B cell (primary cell): ENCODE results near the gene APOL2.

Experiments used
- EZH2 ChIP-seq: IDR thresholded peaks from 2 replicates; pipeline ENCODE4 v1.6.1; 2012; ENCODE audit warnings: borderline replicate concordance, low read depth, mild to moderate bottlenecking, moderate library complexity, low read length; ENCODE audit not compliant: insufficient read depth, poor library complexity, severe bottlenecking
- TF ChIP-seq, protein P1 (sequence below): fragments of 200-600 bp; IDR thresholded peaks from one replicate; pipeline ENCODE4 v1.8.0; 2022; ENCODE audit warnings: antibody characterized with exemption, mild to moderate bottlenecking

DNA sequence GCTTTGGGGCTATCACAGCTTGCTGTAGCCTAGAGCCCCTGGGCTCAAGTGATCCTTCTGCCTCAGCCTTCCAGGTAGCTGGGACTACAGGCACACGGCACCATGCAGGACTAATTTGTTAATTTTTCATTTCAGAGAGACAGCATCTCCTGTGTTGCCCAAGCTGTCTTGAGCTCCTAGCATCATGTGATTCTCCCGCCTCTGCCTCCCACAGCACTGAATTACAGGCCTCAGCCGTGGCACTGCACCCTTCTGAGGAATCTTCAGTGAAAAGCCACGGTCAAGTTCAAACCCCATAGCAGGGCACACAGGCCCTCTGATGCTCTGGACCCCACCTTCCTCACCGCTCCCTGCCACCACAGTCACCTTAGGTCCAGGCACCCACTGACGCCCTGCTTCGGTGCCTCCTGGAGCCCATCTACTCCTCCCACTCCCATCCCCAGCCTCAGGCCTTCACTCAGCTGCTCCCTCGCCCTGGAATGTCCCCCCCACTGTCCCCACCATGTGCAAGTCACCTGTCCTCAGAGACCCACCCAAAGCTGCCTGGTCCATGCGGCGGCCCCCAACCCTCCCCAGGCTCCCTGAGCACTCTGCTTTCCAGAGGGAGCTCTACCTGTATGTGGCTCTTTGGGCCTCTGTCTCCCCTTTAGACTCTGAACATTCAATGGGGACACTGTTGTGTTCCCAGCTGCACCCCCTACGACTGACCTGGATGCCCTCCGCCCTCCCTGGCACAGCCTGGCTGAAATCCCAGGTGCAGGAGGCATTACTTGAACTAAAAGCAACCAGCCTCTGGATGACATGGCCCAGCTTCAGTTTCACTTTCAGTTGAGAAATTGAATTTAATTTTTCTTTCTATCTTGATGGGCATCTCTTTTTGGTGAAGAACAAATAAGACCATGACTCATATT is 1.6 kb downstream of the APOL2 start:
- TF ChIP-seq, protein P1, sequence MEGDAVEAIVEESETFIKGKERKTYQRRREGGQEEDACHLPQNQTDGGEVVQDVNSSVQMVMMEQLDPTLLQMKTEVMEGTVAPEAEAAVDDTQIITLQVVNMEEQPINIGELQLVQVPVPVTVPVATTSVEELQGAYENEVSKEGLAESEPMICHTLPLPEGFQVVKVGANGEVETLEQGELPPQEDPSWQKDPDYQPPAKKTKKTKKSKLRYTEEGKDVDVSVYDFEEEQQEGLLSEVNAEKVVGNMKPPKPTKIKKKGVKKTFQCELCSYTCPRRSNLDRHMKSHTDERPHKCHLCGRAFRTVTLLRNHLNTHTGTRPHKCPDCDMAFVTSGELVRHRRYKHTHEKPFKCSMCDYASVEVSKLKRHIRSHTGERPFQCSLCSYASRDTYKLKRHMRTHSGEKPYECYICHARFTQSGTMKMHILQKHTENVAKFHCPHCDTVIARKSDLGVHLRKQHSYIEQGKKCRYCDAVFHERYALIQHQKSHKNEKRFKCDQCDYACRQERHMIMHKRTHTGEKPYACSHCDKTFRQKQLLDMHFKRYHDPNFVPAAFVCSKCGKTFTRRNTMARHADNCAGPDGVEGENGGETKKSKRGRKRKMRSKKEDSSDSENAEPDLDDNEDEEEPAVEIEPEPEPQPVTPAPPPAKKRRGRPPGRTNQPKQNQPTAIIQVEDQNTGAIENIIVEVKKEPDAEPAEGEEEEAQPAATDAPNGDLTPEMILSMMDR = no peak
- no peak for TF ChIP-seq EZH2
